GM20000 (cell line): ENCODE results near the gene RTCB.
"Not testable (repeated sequence)": the region's sequence is repeated elsewhere in the genome, so short reads cannot be mapped to it uniquely, and the experiment has no call there.

Experiments used
- DNase-seq: peaks from one replicate; pipeline ENCODE4 v3.0.0; 2012; ENCODE audit warnings: low spot score
- TF ChIP-seq, protein P1 (sequence below): IDR thresholded peaks from 2 replicates; pipeline ENCODE4 v1.5.1; 2012; ENCODE audit warnings: mild to moderate bottlenecking, control low read depth; ENCODE audit errors: extremely low read depth, missing control alignments

Gene RTCB

DNA sequence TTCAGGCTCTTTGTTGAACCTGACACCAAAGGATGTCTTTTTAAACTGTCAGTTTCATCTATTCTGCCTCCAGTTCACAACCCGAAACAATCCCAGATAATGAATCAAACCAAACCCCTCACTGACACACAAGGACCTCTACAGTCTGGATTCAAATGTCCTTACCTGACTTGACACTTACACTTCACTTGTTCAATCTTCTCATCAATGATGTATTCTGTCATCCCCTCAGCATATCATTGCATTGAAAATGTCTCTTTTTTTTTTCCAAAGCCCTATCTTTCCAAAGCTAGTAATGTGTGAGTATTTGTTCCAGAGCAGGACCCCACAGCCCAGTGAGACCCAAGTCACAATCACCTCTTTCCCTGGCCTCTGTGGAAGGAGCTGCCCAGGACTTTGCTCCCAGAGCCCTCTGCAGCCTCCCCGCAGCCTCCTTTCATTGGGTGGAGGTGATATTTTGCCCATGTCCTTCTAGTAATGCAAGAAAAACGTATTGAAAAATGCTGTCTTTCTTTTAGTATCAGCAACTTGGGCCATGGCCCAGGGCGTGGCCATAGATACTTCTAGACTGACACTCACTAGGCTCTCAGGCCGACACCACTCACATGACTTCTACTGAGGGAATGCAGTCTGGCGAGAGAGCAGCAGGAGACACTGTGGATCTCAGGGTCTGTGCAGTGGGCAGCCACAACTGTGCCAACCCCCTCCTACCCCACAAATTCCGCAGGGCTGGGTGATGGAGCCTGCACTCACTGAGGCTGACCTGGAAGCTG, 36.2 kb downstream of the RTCB start:
- no peak for DNase-seq
- TF ChIP-seq, protein P1, sequence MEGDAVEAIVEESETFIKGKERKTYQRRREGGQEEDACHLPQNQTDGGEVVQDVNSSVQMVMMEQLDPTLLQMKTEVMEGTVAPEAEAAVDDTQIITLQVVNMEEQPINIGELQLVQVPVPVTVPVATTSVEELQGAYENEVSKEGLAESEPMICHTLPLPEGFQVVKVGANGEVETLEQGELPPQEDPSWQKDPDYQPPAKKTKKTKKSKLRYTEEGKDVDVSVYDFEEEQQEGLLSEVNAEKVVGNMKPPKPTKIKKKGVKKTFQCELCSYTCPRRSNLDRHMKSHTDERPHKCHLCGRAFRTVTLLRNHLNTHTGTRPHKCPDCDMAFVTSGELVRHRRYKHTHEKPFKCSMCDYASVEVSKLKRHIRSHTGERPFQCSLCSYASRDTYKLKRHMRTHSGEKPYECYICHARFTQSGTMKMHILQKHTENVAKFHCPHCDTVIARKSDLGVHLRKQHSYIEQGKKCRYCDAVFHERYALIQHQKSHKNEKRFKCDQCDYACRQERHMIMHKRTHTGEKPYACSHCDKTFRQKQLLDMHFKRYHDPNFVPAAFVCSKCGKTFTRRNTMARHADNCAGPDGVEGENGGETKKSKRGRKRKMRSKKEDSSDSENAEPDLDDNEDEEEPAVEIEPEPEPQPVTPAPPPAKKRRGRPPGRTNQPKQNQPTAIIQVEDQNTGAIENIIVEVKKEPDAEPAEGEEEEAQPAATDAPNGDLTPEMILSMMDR, result no peak

DNA sequence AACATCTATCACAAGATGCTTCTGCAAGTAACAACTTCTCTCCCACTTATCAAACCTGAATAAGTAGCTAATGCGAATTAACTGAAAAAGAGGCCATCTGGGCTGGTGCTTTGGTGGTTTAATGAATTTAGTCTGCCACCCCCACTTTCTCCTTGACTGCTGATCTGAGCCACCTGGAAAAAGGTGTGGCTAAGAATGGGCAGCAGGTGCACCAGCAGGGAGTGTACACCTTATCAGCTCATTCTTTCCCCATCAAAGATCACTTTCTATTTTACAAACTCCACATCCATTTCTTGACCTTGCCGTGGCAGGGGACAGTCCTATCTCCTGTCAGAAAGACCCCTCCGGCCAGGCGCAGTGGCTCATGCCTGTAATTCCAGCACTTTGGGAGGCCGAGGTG, 47.8 kb downstream of the RTCB start:
- DNase-seq, result no peak
- TF ChIP-seq, protein P1, result no peak

DNA sequence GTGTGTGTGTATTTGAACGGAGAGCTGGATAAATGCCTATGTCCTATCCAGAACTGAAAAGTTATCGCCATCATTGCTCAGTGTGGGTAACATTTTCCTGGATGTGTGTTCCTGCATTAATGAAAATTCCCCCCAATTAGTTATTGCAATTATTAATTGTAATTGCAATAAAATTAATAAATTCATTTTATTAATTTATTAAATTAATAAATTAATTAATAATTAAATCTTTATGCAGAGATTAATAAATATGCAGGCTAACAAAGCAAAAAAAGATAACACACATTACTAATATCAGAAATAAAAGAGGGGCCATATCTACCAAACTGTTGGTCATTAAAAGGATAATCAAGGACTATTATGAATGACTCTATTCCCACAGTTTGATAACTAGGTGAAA, 50.8 kb downstream of the RTCB start:
- TF ChIP-seq, protein P1, result no peak
- no peak for DNase-seq

DNA sequence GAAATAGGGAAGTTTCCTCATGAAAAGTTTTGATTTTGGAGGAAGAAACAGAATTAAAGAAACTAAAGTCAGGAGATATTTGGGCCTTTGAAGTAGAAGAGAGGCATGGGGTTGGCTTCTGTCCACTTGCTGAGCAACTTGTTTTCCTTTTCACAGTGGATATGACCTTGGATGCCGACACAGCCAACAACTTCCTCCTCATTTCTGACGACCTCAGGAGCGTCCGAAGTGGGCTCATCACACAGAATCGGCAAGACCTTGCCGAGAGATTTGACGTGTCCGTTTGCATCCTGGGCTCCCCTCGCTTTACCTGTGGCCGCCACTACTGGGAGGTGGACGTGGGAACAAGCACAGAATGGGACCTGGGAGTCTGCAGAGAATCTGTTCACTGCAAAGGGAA, 52.0 kb downstream of the RTCB start:
- DNase-seq, result not testable (repeated sequence)

DNA sequence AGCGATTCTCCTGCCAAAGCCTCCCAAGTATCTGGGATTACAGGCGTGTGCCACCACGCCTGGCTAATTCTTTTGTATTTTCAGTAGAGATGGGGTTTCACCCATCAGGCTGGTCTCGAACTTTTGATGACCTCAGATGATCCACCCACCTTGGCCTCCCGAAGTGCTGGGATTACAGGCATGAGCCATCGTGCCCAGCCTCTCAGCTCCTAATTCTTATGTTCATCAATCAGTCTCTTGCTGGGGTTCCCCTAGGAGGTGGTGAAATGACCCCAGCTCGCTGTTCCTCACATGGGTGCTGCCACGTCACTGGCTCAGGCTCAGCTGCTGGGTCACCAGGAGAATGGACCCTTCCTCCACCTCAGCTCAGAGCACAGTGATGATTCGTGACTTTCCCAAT, 54.5 kb downstream of the RTCB start, which contains the start of gene RFPL3:
TSS of gene RFPL3 (plus strand) at position 301 of the 400 bp plus-strand sequence. CDS start 205 bp downstream, outside the sequence.
- not testable (repeated sequence) for DNase-seq

DNA sequence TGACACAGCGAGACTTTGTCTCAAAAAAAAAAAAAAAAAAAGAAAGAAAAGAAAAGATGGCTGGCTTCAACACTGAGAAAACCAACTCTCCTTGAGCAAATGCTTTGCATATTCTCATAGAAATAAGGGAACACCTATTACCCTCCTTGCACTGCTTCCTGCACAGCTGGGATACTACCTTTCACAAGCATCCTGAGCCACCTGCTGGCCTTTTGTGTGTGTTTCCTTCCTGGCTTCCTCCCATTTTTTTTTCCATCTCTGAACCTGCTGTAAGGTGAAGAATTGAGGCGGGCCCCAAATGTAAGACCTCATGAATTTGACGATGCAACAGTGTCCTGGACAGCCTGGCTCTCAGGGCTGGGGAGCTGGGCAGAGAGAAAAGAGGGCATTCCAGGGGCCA, 56.3 kb downstream of the RTCB start:
- TF ChIP-seq, protein P1, result no peak
- no peak for DNase-seq

DNA sequence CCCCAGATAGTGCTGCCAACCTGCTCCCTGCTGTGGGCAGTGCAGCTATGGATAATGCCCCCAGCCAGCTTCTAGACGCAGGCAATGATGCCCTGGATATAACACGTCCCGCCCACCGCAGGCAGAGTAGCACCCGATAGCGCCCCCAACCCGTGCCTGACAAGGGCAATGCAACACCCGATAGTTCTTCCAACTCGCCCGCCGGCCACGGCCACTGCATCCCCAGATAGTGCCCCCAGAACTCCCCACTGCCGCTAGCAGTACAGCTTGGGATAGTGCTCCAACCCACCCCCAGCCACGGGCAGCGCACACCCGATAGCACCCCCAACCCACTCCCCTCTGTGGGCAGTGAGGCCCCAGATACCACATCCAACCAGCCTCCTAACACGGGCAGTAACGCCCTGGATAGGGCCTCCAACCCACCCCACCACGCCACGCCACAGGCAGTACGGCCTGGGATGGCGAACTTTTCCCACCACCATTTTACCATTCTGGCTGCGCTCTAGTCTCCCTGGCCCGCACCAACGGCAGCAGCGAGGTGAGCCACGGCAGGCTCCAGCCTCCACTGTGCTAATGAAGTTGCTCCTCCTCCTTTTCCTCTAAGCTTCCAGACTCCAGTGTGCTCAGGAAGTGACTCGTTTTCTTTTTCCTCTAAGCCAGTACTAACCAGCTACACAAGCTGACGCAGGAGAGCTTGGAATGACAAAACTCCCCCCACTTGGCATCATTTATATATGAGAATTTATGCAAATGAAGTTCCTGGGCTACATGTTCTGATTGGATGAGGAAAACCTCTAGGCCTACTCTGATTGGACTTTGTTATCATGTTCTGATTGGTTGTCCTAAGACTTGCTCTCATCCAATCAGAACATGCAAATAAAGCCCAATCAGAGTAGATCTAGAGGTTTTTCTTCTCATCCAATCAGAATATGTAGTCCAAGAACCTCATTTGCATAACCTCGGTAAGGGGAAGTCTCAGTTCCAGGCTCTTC, 57.4 kb downstream of the RTCB start:
- DNase-seq, result no peak
- TF ChIP-seq, protein P1, result no peak

DNA sequence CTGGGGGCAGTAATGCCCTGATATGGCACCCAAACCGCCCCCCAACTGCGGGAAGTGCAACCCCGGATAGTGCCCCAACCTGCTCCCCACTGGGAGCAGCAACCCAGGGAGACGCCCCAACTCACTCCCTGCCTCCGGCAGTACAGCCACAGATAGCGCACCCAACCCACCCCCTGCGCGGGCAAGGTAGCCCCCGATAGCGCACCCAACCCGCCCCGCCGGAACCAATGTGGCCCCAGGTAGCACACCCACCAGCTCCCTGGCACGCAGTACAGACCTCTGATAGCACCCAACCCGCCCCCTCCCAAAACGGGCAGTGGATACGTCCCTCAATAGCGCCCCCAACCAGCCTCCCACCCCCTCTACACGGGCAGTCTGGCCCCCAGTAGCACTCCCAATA, 58.2 kb downstream of the RTCB start:
- TF ChIP-seq, protein P1, result no peak
- no peak for DNase-seq
